AG09319 (cell line): Measurements from ENCODE around the gene ZC3H12C.

ENCODE experiments used
- DNase-seq: peaks from one replicate; pipeline ENCODE4 v3.0.0-alpha.2; 2010; ENCODE audit warnings: low read depth; ENCODE audit errors: extremely low read depth
- CTCF ChIP-seq: IDR thresholded peaks from 2 replicates; pipeline ENCODE4 v1.5.1; 2011; ENCODE audit warnings: low read depth, mild to moderate bottlenecking, inconsistent platforms, low read length, moderate library complexity

Gene ZC3H12C

DNA sequence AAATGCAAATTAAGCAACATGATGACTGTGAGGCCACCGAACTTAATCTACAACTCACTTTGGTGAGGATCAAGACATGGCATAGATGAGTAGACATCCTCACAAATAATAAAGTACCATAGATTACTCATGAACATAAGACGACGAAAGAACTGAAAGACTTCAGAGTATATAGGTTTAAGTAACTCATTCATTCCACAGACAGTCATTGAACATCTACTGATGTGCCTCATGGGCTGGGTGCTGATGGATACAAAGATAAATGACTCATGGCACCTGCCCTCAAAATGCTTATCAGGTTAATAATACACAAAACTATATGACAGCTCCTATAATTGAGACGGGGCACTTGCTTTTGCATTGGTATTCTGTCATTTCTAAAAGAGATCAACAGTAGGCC is 63.3 kb downstream of the ZC3H12C start:
- DNase-seq: no peak
- TF ChIP-seq CTCF: no peak

- TF ChIP-seq CTCF: no peak
These were observed 65.4 kb downstream of the ZC3H12C start for GRCh38 chr11:110158317-110159200.

GRCh38 chr11:110159476-110159875 is 66.3 kb downstream of the ZC3H12C start:
- TF ChIP-seq CTCF: no peak
- DNase-seq: no peak

More at GRCh38 chr11:110158317-110159200, 65.4 kb downstream of the ZC3H12C start:
- no peak for DNase-seq

DNA sequence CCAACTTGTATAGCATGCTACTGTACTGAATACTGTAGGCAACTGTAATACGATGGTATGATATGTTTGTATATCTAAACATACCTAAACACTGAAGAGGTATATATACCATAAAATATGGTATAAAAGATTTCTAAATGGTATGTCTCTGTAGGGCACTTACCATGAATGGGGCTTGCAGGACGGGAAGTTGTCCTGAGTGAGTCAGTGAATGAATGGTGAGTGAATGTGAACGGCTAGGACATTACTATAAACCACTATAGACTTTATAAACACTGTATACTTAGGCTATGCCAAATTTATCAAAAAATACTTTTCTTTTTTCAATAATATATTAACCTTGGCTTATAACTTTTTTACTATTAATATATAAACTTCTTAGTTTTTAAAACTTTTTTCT is 66.8 kb downstream of the ZC3H12C start:
- DNase-seq: no peak
- TF ChIP-seq CTCF: no peak

- DNase-seq: no peak
- TF ChIP-seq CTCF: no peak
These were observed 67.2 kb downstream of the ZC3H12C start for GRCh38 chr11:110160437-110160836.

GRCh38 chr11:110161061-110161460 is 67.9 kb downstream of the ZC3H12C start:
- no peak for DNase-seq
- no peak for TF ChIP-seq CTCF

DNA sequence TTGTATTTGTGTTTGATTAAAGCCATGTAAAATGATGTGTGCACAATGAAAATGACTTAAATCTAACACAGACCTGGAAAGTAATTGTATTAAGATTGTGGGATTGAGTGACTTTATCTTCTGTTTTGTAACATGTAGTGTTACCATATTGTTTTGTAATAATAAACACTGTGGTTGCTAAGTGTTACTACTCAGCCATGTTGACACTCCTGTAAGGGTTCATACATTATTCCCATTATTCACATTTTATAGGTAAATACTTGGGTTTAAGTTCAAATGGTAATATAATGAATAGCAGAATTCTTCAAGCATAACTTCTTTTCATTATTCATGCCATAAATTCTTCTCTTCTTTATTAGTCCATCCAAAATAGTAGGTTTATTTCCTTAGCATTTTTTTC is 69.0 kb downstream of the ZC3H12C start:
- TF ChIP-seq CTCF: no peak
- DNase-seq: no peak
